H9 (cell line): ENCODE measurements around the gene TP53TG5. TPM values are rescaled to one million over a fixed set of nuclear protein-coding genes. Genes with fewer than 3 reads are reported as not detected.
A peak's percentile ranks its signal among the peaks of the same experiment; 100 is the strongest.

Experiments
- DNase-seq: peaks from one replicate; pipeline ENCODE4 v3.0.0-alpha.2; 2017
- H2AFZ ChIP-seq: one replicate; pipeline ENCODE4 v1.6.1; 2013; ENCODE audit warnings: mild to moderate bottlenecking, low read length, control low read depth, moderate library complexity
- H2AK5ac ChIP-seq: 2 replicates; pipeline ENCODE4 v1.6.1; 2013; ENCODE audit warnings: low read length, control low read depth, mixed read lengths; ENCODE audit not compliant: insufficient read length
- H2BK120ac ChIP-seq: one replicate; pipeline ENCODE4 v1.6.1; 2013; ENCODE audit warnings: low read depth, mild to moderate bottlenecking, low read length, control low read depth, inconsistent platforms; ENCODE audit not compliant: poor library complexity, severe bottlenecking
- H2BK12ac ChIP-seq: 2 replicates; pipeline ENCODE4 v1.6.1; 2013; ENCODE audit warnings: low read length, control low read depth, mixed read lengths, low read depth; ENCODE audit not compliant: insufficient read length
- H2BK15ac ChIP-seq: 2 replicates; pipeline ENCODE4 v1.6.1; 2013; ENCODE audit warnings: low read depth, low read length, control low read depth
- H2BK20ac ChIP-seq: one replicate; pipeline ENCODE4 v1.6.1; 2013; ENCODE audit warnings: low read depth, mild to moderate bottlenecking, low read length, control low read depth, inconsistent platforms; ENCODE audit not compliant: poor library complexity, severe bottlenecking
- H2BK5ac ChIP-seq: 2 replicates; pipeline ENCODE4 v1.6.1; 2013; ENCODE audit warnings: low read length, control low read depth, mixed read lengths; ENCODE audit not compliant: insufficient read length
- H3K14ac ChIP-seq: 2 replicates; pipeline ENCODE4 v1.6.1; 2013; ENCODE audit warnings: low read length, control low read depth; ENCODE audit not compliant: insufficient read depth
- H3K18ac ChIP-seq: 2 replicates; pipeline ENCODE4 v1.6.1; 2013; ENCODE audit warnings: low read depth, mild to moderate bottlenecking, mixed read lengths, low read length, control low read depth; ENCODE audit not compliant: insufficient read length
- H3K23ac ChIP-seq: 2 replicates; pipeline ENCODE4 v1.6.1; 2013; ENCODE audit warnings: low read length, control low read depth, mixed read lengths, low read depth; ENCODE audit not compliant: insufficient read length
- H3K23me2 ChIP-seq: 2 replicates; pipeline ENCODE4 v1.6.1; 2013; ENCODE audit warnings: low read depth, mild to moderate bottlenecking, mixed read lengths, low read length, control low read depth; ENCODE audit not compliant: insufficient read length, poor library complexity, severe bottlenecking
- H3K27ac ChIP-seq: 2 replicates; pipeline ENCODE4 v1.5.1; 2013; ENCODE audit warnings: low read length, control low read depth, mixed read lengths, low read depth; ENCODE audit not compliant: insufficient read length
- H3K27me3 ChIP-seq: 2 replicates; pipeline ENCODE4 v1.6.1; 2013; ENCODE audit warnings: low read length, control low read depth, inconsistent platforms; ENCODE audit not compliant: insufficient read depth
- H3K4ac ChIP-seq: 2 replicates; pipeline ENCODE4 v1.6.1; 2013; ENCODE audit warnings: low read depth, mild to moderate bottlenecking, control low read depth, inconsistent platforms, low read length, moderate library complexity
- H3K4me1 ChIP-seq: 2 replicates; pipeline ENCODE4 v1.6.1; 2013; ENCODE audit warnings: low read length, control low read depth, inconsistent platforms; ENCODE audit not compliant: insufficient read depth
- H3K4me2 ChIP-seq: 2 replicates; pipeline ENCODE4 v1.6.1; 2013; ENCODE audit warnings: low read length, control low read depth, mixed read lengths; ENCODE audit not compliant: insufficient read length, insufficient read depth
- H3K56ac ChIP-seq: 2 replicates; pipeline ENCODE4 v1.6.1; 2013; ENCODE audit warnings: low read depth, mild to moderate bottlenecking, mixed read lengths, low read length, control low read depth; ENCODE audit not compliant: insufficient read length
- H3K79me1 ChIP-seq: 2 replicates; pipeline ENCODE4 v1.6.1; 2013; ENCODE audit warnings: low read depth, mild to moderate bottlenecking, moderate library complexity, low read length, control low read depth, inconsistent platforms; ENCODE audit not compliant: insufficient read depth, poor library complexity, severe bottlenecking
- H3K79me2 ChIP-seq: 2 replicates; pipeline ENCODE4 v1.6.1; 2013; ENCODE audit warnings: low read length, control low read depth, inconsistent platforms; ENCODE audit not compliant: insufficient read depth
- H3K9ac ChIP-seq: 2 replicates; pipeline ENCODE4 v1.6.1; 2013; ENCODE audit warnings: low read length, control low read depth, mixed read lengths; ENCODE audit not compliant: insufficient read length; ENCODE audit errors: extremely low read depth
- H3K9me3 ChIP-seq: one replicate; pipeline ENCODE4 v1.6.1; 2013; ENCODE audit warnings: low read depth, low read length, inconsistent platforms; ENCODE audit not compliant: control insufficient read depth
- H3T11ph ChIP-seq: one replicate; pipeline ENCODE4 v1.6.1; 2013; ENCODE audit warnings: mild to moderate bottlenecking, low read length, control low read depth, inconsistent platforms
- H4K20me1 ChIP-seq: one replicate; pipeline ENCODE4 v1.6.1; 2013; ENCODE audit not compliant: control insufficient read depth, insufficient read length, insufficient read depth
- H4K5ac ChIP-seq: 2 replicates; pipeline ENCODE4 v1.6.1; 2013; ENCODE audit warnings: low read depth, mild to moderate bottlenecking, mixed read lengths, low read length, control low read depth; ENCODE audit not compliant: insufficient read length
- H4K8ac ChIP-seq: replicated peaks from 2 replicates; pipeline ENCODE4 v1.6.1; 2013; ENCODE audit warnings: low read length, control low read depth, mixed read lengths, low read depth; ENCODE audit not compliant: insufficient read length
- H4K91ac ChIP-seq: 2 replicates; pipeline ENCODE4 v1.6.1; 2013; ENCODE audit warnings: low read depth, mild to moderate bottlenecking, moderate library complexity, mixed read lengths, low read length, control low read depth; ENCODE audit not compliant: insufficient read length
- H3K27ac Mint-ChIP-seq, 3 experiments: 2 replicates in 2 of 3; 3 replicates in 1 of 3; pipeline ENCODE4 v1.8.0; 2020 to 2021; ENCODE audit warnings: mixed read lengths in 3 of 3, mild to moderate bottlenecking in 1 of 3, moderate library complexity in 1 of 3
- H3K27me3 Mint-ChIP-seq: 2 replicates; pipeline ENCODE4 v1.8.0; 2021; ENCODE audit warnings: low read depth, mild to moderate bottlenecking, moderate library complexity, mixed read lengths
- H3K36me3 Mint-ChIP-seq, 3 experiments: 2 replicates in 2 of 3; 3 replicates in 1 of 3; pipeline ENCODE4 v1.8.0; 2020 to 2021; ENCODE audit warnings: low read depth in 3 of 3, mixed read lengths in 3 of 3; ENCODE audit not compliant: insufficient read depth in 1 of 3
- H3K4me1 Mint-ChIP-seq, 2 experiments: 2 replicates each; pipeline ENCODE4 v1.8.0; 2020; ENCODE audit warnings: mixed read lengths in 2 of 2
- H3K4me3 Mint-ChIP-seq, 2 experiments: 2 replicates in 1 of 2; 3 replicates in 1 of 2; pipeline ENCODE4 v1.8.0; 2020 to 2021; ENCODE audit warnings: mild to moderate bottlenecking in 2 of 2, mixed read lengths in 2 of 2, moderate library complexity in 1 of 2
- H3K9me3 Mint-ChIP-seq, 2 experiments: 2 replicates in 1 of 2; 3 replicates in 1 of 2; pipeline ENCODE4 v1.8.0; 2020; ENCODE audit warnings: mild to moderate bottlenecking in 2 of 2, mixed read lengths in 2 of 2, moderate library complexity in 1 of 2
- total RNA-seq: library from RNA; stranded (reverse); gene quantifications from 2 replicates; pipeline ENCODE4 v1.2.1, GENCODE V29; 2021
- TF ChIP-seq, protein P1 (sequence below): fragments of 200-600 bp; sonication (generic); conservative IDR thresholded peaks from 3 replicates; pipeline ENCODE4 v1.8.0; 2021; ENCODE audit warnings: antibody characterized with exemption, mild to moderate bottlenecking

TP53TG5 gene
- total RNA-seq, 1 experiment from 2014 or later, result not detected

DNA sequence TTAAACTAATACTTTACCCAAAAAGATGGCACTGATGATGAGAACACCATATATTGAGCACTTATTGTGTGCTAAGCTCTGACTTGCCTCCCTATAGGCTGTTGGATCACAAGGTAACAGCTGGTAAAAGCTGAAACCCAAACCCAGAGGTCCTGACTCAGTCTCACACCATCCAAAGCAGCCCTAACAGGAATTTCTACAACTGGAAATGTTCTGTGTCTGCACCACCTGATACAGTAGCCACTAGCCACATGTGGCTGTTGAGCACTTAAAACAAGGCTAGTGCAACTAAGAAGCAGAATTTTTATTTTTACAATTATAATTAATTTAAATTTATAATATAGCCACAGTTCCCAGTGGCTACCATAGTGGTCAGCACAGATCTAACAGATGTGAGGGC lies 54.4 kb downstream of the TP53TG5 start:
- Histone ChIP-seq H3T11ph (no peak overlapping the region), H4K5ac (no peak overlapping the region), H3K9ac (no peak overlapping the region), H3K79me2 (no peaks in the 10 kb centered on the region), H3K56ac (no peak overlapping the region), H3K23me2 (no peaks in the 10 kb centered on the region), H2AFZ (no peak overlapping the region), H3K79me1 (no peaks in the 10 kb centered on the region), H2BK12ac (no peak overlapping the region), H2AK5ac (no peak overlapping the region), H3K14ac (no peak overlapping the region), H4K91ac (no peak overlapping the region), H3K27me3 (no peaks in the 10 kb centered on the region), H2BK15ac (no peak overlapping the region), H2BK120ac (no peak overlapping the region), H3K9me3 (no peaks in the 10 kb centered on the region), H4K20me1 (no peaks in the 10 kb centered on the region), H2BK5ac (no peak overlapping the region), H2BK20ac (no peak overlapping the region), H3K27ac (no peak overlapping the region), H3K4ac (no peak overlapping the region), H3K23ac (no peak overlapping the region), H3K4me1 (no peaks in the 10 kb centered on the region), H4K8ac (no peak overlapping the region), H3K4me2 (no peak overlapping the region), H3K18ac (no peak overlapping the region)
- Mint-ChIP-seq H3K4me1 (peaks cover 7 to 8% of the 10 kb centered on the region in 2 experiments; a peak in 2 of 4 replicates), H3K27me3 (no peaks in the 10 kb centered on the region), H3K4me3 (no peak overlapping the region), H3K36me3 (peaks cover 5 to 22% (median 18%) of the 10 kb centered on the region in 3 experiments; a peak in 6 of 7 replicates), H3K9me3 (no peaks in the 10 kb centered on the region), H3K27ac (0 out of 7 replicates have a peak overlapping the region, but pooled peaks of 1 of the 3 experiments have one; percentile 70)
- TF ChIP-seq, protein P1, sequence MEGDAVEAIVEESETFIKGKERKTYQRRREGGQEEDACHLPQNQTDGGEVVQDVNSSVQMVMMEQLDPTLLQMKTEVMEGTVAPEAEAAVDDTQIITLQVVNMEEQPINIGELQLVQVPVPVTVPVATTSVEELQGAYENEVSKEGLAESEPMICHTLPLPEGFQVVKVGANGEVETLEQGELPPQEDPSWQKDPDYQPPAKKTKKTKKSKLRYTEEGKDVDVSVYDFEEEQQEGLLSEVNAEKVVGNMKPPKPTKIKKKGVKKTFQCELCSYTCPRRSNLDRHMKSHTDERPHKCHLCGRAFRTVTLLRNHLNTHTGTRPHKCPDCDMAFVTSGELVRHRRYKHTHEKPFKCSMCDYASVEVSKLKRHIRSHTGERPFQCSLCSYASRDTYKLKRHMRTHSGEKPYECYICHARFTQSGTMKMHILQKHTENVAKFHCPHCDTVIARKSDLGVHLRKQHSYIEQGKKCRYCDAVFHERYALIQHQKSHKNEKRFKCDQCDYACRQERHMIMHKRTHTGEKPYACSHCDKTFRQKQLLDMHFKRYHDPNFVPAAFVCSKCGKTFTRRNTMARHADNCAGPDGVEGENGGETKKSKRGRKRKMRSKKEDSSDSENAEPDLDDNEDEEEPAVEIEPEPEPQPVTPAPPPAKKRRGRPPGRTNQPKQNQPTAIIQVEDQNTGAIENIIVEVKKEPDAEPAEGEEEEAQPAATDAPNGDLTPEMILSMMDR, result no peak
- DNase-seq, result no peak
